ENCODE data around the gene MAPK9.

The MAPK9 gene

GRCh38 chr5:180204276-180204819 is 87.5 kb downstream of the MAPK9 start:
- Histone ChIP-seq H2AFZ (ENCODE audit: low read length) (no peak overlapping the region), H3K4me3 (ENCODE audit: low read length, poor library complexity, severe bottlenecking) (no peak overlapping the region), H3K4me2 (ENCODE audit: low read depth, low read length, poor library complexity, severe bottlenecking) (no peak overlapping the region)

GRCh38 chr5:180202939-180203573 is 88.8 kb downstream of the MAPK9 start:
- H3K27me3 ChIP-seq (ENCODE audit: insufficient read depth, low read length, poor library complexity, severe bottlenecking), result no peaks in the 10 kb centered on the region
- H3K4me3 ChIP-seq (ENCODE audit: low read length, poor library complexity, severe bottlenecking), result no peak overlapping the region
- TF ChIP-seq EZH2phosphoT487 (IDR thresholded peaks at IDR 0.05; ENCODE audit: borderline replicate concordance), result no peak
- TF ChIP-seq, protein P1, sequence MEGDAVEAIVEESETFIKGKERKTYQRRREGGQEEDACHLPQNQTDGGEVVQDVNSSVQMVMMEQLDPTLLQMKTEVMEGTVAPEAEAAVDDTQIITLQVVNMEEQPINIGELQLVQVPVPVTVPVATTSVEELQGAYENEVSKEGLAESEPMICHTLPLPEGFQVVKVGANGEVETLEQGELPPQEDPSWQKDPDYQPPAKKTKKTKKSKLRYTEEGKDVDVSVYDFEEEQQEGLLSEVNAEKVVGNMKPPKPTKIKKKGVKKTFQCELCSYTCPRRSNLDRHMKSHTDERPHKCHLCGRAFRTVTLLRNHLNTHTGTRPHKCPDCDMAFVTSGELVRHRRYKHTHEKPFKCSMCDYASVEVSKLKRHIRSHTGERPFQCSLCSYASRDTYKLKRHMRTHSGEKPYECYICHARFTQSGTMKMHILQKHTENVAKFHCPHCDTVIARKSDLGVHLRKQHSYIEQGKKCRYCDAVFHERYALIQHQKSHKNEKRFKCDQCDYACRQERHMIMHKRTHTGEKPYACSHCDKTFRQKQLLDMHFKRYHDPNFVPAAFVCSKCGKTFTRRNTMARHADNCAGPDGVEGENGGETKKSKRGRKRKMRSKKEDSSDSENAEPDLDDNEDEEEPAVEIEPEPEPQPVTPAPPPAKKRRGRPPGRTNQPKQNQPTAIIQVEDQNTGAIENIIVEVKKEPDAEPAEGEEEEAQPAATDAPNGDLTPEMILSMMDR (conservative IDR thresholded peaks at IDR 0.05; ENCODE audit: low read length), result no peak
- no peaks in the 10 kb centered on the region for H4K20me1 ChIP-seq (ENCODE audit: insufficient read depth, low read length, poor library complexity, severe bottlenecking)
- H3K9me2 ChIP-seq (replicated peaks; ENCODE audit: low read depth, low read length), result no peaks in the 10 kb centered on the region
- no peak overlapping the region for H3K4me2 ChIP-seq (ENCODE audit: low read depth, low read length, poor library complexity, severe bottlenecking)
- no peaks in the 10 kb centered on the region for H3K36me3 ChIP-seq (ENCODE audit: insufficient read depth, low read length)
- H3F3A ChIP-seq (ENCODE audit: low read depth), result no peaks in the 10 kb centered on the region
- no peaks in the 10 kb centered on the region for H3K9me3 ChIP-seq (ENCODE audit: insufficient read depth, low read depth, low read length)
- H3K9ac ChIP-seq (ENCODE audit: low read depth, low read length, poor library complexity, severe bottlenecking), result no peak overlapping the region
- H3K4me1 ChIP-seq (ENCODE audit: insufficient read depth, low read length, poor library complexity, severe bottlenecking), result no peaks in the 10 kb centered on the region
- no peaks in the 10 kb centered on the region for H3K79me2 ChIP-seq (ENCODE audit: insufficient read depth, low read length)
- H2AFZ ChIP-seq (ENCODE audit: low read length), result no peak overlapping the region

More at GRCh38 chr5:180204276-180204819, 87.5 kb downstream of the MAPK9 start:
- H3K4me1 ChIP-seq (ENCODE audit: insufficient read depth, low read length, poor library complexity, severe bottlenecking), result no peaks in the 10 kb centered on the region
- no peaks in the 10 kb centered on the region for H3K36me3 ChIP-seq (ENCODE audit: insufficient read depth, low read length)
- H3K79me2 ChIP-seq (ENCODE audit: insufficient read depth, low read length), result no peaks in the 10 kb centered on the region
- H4K20me1 ChIP-seq (ENCODE audit: insufficient read depth, low read length, poor library complexity, severe bottlenecking), result no peaks in the 10 kb centered on the region
- TF ChIP-seq, protein P1 (conservative IDR thresholded peaks at IDR 0.05; ENCODE audit: low read length), result no peak
- H3K27me3 ChIP-seq (ENCODE audit: insufficient read depth, low read length, poor library complexity, severe bottlenecking), result no peaks in the 10 kb centered on the region
- H3K9me3 ChIP-seq (ENCODE audit: insufficient read depth, low read depth, low read length), result no peaks in the 10 kb centered on the region
- H3K9me2 ChIP-seq (replicated peaks; ENCODE audit: low read depth, low read length), result no peaks in the 10 kb centered on the region
- no peak overlapping the region for H3K9ac ChIP-seq (ENCODE audit: low read depth, low read length, poor library complexity, severe bottlenecking)
- no peaks in the 10 kb centered on the region for H3F3A ChIP-seq (ENCODE audit: low read depth)

DNA sequence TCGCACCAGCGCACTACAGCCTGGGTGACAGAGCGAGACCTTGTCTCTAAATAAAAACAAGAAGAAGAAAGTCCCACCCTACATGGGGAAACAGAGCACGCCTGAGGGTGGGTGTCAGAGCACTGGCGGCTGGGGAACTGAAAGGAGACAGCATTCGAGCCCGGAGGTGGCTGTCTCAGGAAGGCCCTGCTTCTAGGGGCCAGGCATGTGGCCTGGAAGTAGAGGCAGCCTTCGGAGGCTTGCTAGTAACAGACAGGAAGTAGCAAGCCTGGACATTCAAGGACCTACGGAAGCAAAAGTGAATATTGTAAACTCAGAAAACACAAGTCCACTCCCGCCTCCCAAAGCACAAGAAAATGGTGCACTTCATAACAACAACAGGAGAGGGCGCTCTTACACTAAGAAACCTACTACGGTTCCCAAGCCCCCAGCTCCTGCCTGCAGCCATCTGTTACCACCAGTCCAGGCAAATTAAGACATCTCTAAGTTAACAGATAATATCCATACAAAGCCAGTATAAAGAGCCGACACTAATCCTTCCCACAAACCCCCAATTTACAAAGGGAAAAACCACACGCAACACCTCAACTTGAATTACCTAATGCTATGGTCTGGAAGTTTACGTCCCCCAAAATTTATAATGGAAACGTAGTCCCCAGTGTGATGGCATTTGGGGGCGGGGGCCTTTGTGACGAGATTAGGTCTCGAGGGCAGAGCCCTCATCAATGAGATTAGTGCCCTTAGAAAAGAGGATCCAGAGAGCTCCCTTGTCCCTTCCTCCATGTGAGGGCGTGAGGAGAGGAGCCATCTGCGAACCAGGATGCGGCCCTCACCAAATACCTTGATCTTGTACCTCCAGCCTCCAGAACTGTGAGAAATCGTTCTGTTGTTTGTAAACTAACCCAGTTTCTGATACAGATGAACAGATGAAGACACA is 90.6 kb downstream of the MAPK9 start:
- no peak overlapping the region for H2AFZ ChIP-seq (ENCODE audit: low read length)
- no peaks in the 10 kb centered on the region for H3K79me2 ChIP-seq (ENCODE audit: insufficient read depth, low read length)
- H3K4me3 ChIP-seq (ENCODE audit: low read length, poor library complexity, severe bottlenecking), result no peak overlapping the region
- H3K9me2 ChIP-seq (replicated peaks; ENCODE audit: low read depth, low read length), result no peaks in the 10 kb centered on the region
- H3K27me3 ChIP-seq (ENCODE audit: insufficient read depth, low read length, poor library complexity, severe bottlenecking), result no peaks in the 10 kb centered on the region
- H4K20me1 ChIP-seq (ENCODE audit: insufficient read depth, low read length, poor library complexity, severe bottlenecking), result no peaks in the 10 kb centered on the region
- H3F3A ChIP-seq (ENCODE audit: low read depth), result no peaks in the 10 kb centered on the region
- no peaks in the 10 kb centered on the region for H3K36me3 ChIP-seq (ENCODE audit: insufficient read depth, low read length)
- no peak overlapping the region for H3K9ac ChIP-seq (ENCODE audit: low read depth, low read length, poor library complexity, severe bottlenecking)
- H3K4me2 ChIP-seq (ENCODE audit: low read depth, low read length, poor library complexity, severe bottlenecking), result no peak overlapping the region
- no peaks in the 10 kb centered on the region for H3K9me3 ChIP-seq (ENCODE audit: insufficient read depth, low read depth, low read length)
- TF ChIP-seq EZH2phosphoT487 (IDR thresholded peaks at IDR 0.05; ENCODE audit: borderline replicate concordance), result no peak
- TF ChIP-seq, protein P1 (conservative IDR thresholded peaks at IDR 0.05; ENCODE audit: low read length), result peak; percentile 69
- no peaks in the 10 kb centered on the region for H3K4me1 ChIP-seq (ENCODE audit: insufficient read depth, low read length, poor library complexity, severe bottlenecking)

Measured in Loucy (cell line).